Stimulated activated CD8-positive, alpha-beta memory T cell treated with anti-CD3 and anti-CD28 coated beads, Interleukin-7, amount 100 ng/mL, for 1 hour (primary cell): Measurements from ENCODE around the gene NELFA.

Experiments
- DNase-seq, 2 donors: peaks; one replicate each; pipeline ENCODE4 v3.0.0-alpha.2; 2020; ENCODE audit warnings: low read depth in 2 of 2

The NELFA gene

GRCh38 chr4:1937550-1937949 is 71.2 kb downstream of the NELFA start:
- DNase-seq = no peak

GRCh38 chr4:1933700-1934099 is 75.1 kb downstream of the NELFA start:
- no peak for DNase-seq

GRCh38 chr4:1932736-1933135 is 76.0 kb downstream of the NELFA start:
- DNase-seq = no peak
